Dermis microvascular lymphatic vessel endothelial cell (primary cell): ENCODE results near the gene CABP7. TPM values are rescaled to one million over a fixed set of nuclear protein-coding genes. Genes with fewer than 3 reads are reported as not detected.
A peak's percentile ranks its signal among the peaks of the same experiment; 100 is the strongest.
"Not testable (repeated sequence)": the region's sequence is repeated elsewhere in the genome, so short reads cannot be mapped to it uniquely, and the experiment has no call there.

Source experiments
- DNase-seq, 2 donors: peaks; one replicate each; pipeline versions ENCODE4 v3.0.0 to v3.0.0-alpha.2; 2010; ENCODE audit warnings: low read depth in 2 of 2
- total RNA-seq: library from RNA; depleted of rRNA; stranded (reverse); fragments of >200 nt; gene quantifications from 2 replicates; pipeline ENCODE4 v1.2.1, GENCODE V29; 2014

Gene CABP7
- total RNA-seq, 1 donor from 2014 or later, result not detected

- DNase-seq, result no peak
Observed at GRCh38 chr22:29748248-29748893, 28.6 kb downstream of the CABP7 start.

GRCh38 chr22:29750029-29750428 lies 30.2 kb downstream of the CABP7 start:
- DNase-seq, result no peak

- no peak for DNase-seq
Observed at GRCh38 chr22:29750559-29751538, 31.0 kb downstream of the CABP7 start.

GRCh38 chr22:29751669-29752068 lies 31.9 kb downstream of the CABP7 start:
- no peak for DNase-seq

GRCh38 chr22:29753808-29754657 lies 34.2 kb downstream of the CABP7 start:
- no peak for DNase-seq

GRCh38 chr22:29754658-29755395 lies 35.0 kb downstream of the CABP7 start:
- not testable (repeated sequence) for DNase-seq

- no peak for DNase-seq
Observed at GRCh38 chr22:29755889-29756288, 36.1 kb downstream of the CABP7 start.

GRCh38 chr22:29756341-29756740 lies 36.5 kb downstream of the CABP7 start:
- no peak for DNase-seq

- no peak for DNase-seq
Observed at GRCh38 chr22:29757096-29757495, 37.3 kb downstream of the CABP7 start.

GRCh38 chr22:29758068-29758622 lies 38.3 kb downstream of the CABP7 start:
- no peak for DNase-seq

- DNase-seq, result no peak
Observed at GRCh38 chr22:29758959-29759358, 39.2 kb downstream of the CABP7 start.

- DNase-seq, result no peak
Observed at GRCh38 chr22:29762263-29762662, 42.5 kb downstream of the CABP7 start.

- DNase-seq, result no peak
Observed at GRCh38 chr22:29765905-29766631, 46.3 kb downstream of the CABP7 start.

- DNase-seq, result peak; percentile 89 to 96
Observed at GRCh38 chr22:29766632-29767170, 46.9 kb downstream of the CABP7 start, which contains the start of gene ZMAT5. ZMAT5 (minus strand) TSS chr22:29767007; CDS start chr22:29748544, 18,463 bp downstream.

- DNase-seq, result peak; percentile 83 to 93
Observed at GRCh38 chr22:29767171-29768051, 47.6 kb downstream of the CABP7 start, which contains the start of gene UQCR10. UQCR10 (plus strand) TSS chr22:29767369; CDS start chr22:29767399, 30 bp downstream.

GRCh38 chr22:29768052-29768693 lies 48.4 kb downstream of the CABP7 start:
- no peak for DNase-seq

- DNase-seq, result no peak
Observed at GRCh38 chr22:29769723-29770321, 50.0 kb downstream of the CABP7 start.
